Cerebellar cortex (tissue), 1 donor: Measurements from ENCODE around the gene TEKT2.

Source experiments
- DNase-seq: peaks from one replicate; pipeline ENCODE4 v3.0.0-alpha.2; 2015; ENCODE audit warnings: low spot score

The TEKT2 gene

GRCh38 chr1:36083635-36084496 is at the start of gene TEKT2:
TSS of gene TEKT2 (plus strand) at chr1:36084094. CDS start at chr1:36084922, 828 bp downstream.
- DNase-seq: no peak

GRCh38 chr1:36034692-36035091 is 49.2 kb upstream of the TEKT2 start:
- no peak for DNase-seq

- DNase-seq: no peak
Observed at GRCh38 chr1:36035154-36035553, 48.7 kb upstream of the TEKT2 start.

GRCh38 chr1:36040238-36040637 is 43.7 kb upstream of the TEKT2 start:
- DNase-seq: no peak

GRCh38 chr1:36051821-36052220 is 32.1 kb upstream of the TEKT2 start:
- DNase-seq: no peak

GRCh38 chr1:36053978-36054377 is 29.9 kb upstream of the TEKT2 start:
- DNase-seq: no peak

GRCh38 chr1:36055706-36056105 is 28.2 kb upstream of the TEKT2 start:
- DNase-seq: no peak

GRCh38 chr1:36062315-36062714 is 21.6 kb upstream of the TEKT2 start:
- DNase-seq: no peak

GRCh38 chr1:36067871-36068270 is 16.0 kb upstream of the TEKT2 start:
- no peak for DNase-seq

GRCh38 chr1:36068866-36069265 is 15.0 kb upstream of the TEKT2 start:
- DNase-seq: no peak

- DNase-seq: no peak
Observed at GRCh38 chr1:36070349-36070748, 13.5 kb upstream of the TEKT2 start.

- DNase-seq: no peak
Observed at GRCh38 chr1:36076979-36077573, 6.8 kb upstream of the TEKT2 start.

- DNase-seq: no peak
Observed at GRCh38 chr1:36080236-36080635, 3.7 kb upstream of the TEKT2 start.

GRCh38 chr1:36080801-36081200 is 3.1 kb upstream of the TEKT2 start:
- DNase-seq: no peak

GRCh38 chr1:36081926-36082485 is 1.9 kb upstream of the TEKT2 start:
- DNase-seq: no peak

GRCh38 chr1:36083219-36083618 is 675 bp upstream of the TEKT2 start:
- DNase-seq: no peak

- no peak for DNase-seq
Observed at GRCh38 chr1:36084497-36085115, 712 bp downstream of the TEKT2 start.

GRCh38 chr1:36085126-36085525 is 1.2 kb downstream of the TEKT2 start:
- no peak for DNase-seq

GRCh38 chr1:36085686-36086526 is 2.0 kb downstream of the TEKT2 start:
- DNase-seq: no peak

- no peak for DNase-seq
Observed at GRCh38 chr1:36086529-36087232, 2.8 kb downstream of the TEKT2 start.
